ENCODE results near the gene IL1RN. TPM values are rescaled to one million over a fixed set of nuclear protein-coding genes. Genes with fewer than 3 reads are reported as not detected.

The IL1RN gene
- polyA plus RNA-seq, 4 donors: 1.4 to 8.7 (median 5.1) TPM

GRCh38 chr2:113124984-113125855 lies 2.2 kb upstream of the IL1RN start:
- no peak for DNase-seq (ENCODE audit: low read depth in 4 of 4, low spot score in 3 of 4)

GRCh38 chr2:113127646-113128570 lies 510 bp downstream of the IL1RN start:
- DNase-seq (ENCODE audit: low read depth in 4 of 4, low spot score in 3 of 4): no peak

GRCh38 chr2:113129519-113130078 lies 2.2 kb downstream of the IL1RN start:
- no peak for DNase-seq (ENCODE audit: low read depth in 4 of 4, low spot score in 3 of 4)

GRCh38 chr2:113131352-113132185 lies 4.2 kb downstream of the IL1RN start:
- no peak for DNase-seq (ENCODE audit: low read depth in 4 of 4, low spot score in 3 of 4)

- no peak for DNase-seq (ENCODE audit: low read depth in 4 of 4, low spot score in 3 of 4)
These were observed 5.1 kb downstream of the IL1RN start for GRCh38 chr2:113132414-113133021.

- no peak for DNase-seq (ENCODE audit: low read depth in 4 of 4, low spot score in 3 of 4)
These were observed 6.6 kb downstream of the IL1RN start for GRCh38 chr2:113133704-113134598.

- DNase-seq (ENCODE audit: low read depth in 4 of 4, low spot score in 3 of 4): no peak
These were observed 7.3 kb downstream of the IL1RN start for GRCh38 chr2:113134717-113135116.

- no peak for DNase-seq (ENCODE audit: low read depth in 4 of 4, low spot score in 3 of 4)
These were observed 7.9 kb downstream of the IL1RN start for GRCh38 chr2:113135317-113135716.

- peak in 2 of 4 donors; percentile 18 to 29 for DNase-seq (ENCODE audit: low read depth in 4 of 4, low spot score in 3 of 4)
These were observed 9.7 kb downstream of the IL1RN start for GRCh38 chr2:113136828-113137775.

- no peak for DNase-seq (ENCODE audit: low read depth in 4 of 4, low spot score in 3 of 4)
These were observed 10.4 kb downstream of the IL1RN start for GRCh38 chr2:113137827-113138226.

- peak; percentile 50 to 77 (median 68) for DNase-seq (ENCODE audit: low read depth in 4 of 4, low spot score in 3 of 4)
These were observed 11.3 kb downstream of the IL1RN start for GRCh38 chr2:113138428-113139322.

GRCh38 chr2:113141451-113141850 lies 14.1 kb downstream of the IL1RN start:
- DNase-seq (ENCODE audit: low read depth in 4 of 4, low spot score in 3 of 4): no peak

- DNase-seq (ENCODE audit: low read depth in 4 of 4, low spot score in 3 of 4): no peak
These were observed 14.9 kb downstream of the IL1RN start for GRCh38 chr2:113142290-113142689.

GRCh38 chr2:113144259-113144658 lies 16.9 kb downstream of the IL1RN start:
- no peak for DNase-seq (ENCODE audit: low read depth in 4 of 4, low spot score in 3 of 4)

GRCh38 chr2:113148606-113149552 lies 21.5 kb downstream of the IL1RN start:
- DNase-seq (ENCODE audit: low read depth in 4 of 4, low spot score in 3 of 4): no peak
